ENCODE measurements around the gene GMPR2.

DNA sequence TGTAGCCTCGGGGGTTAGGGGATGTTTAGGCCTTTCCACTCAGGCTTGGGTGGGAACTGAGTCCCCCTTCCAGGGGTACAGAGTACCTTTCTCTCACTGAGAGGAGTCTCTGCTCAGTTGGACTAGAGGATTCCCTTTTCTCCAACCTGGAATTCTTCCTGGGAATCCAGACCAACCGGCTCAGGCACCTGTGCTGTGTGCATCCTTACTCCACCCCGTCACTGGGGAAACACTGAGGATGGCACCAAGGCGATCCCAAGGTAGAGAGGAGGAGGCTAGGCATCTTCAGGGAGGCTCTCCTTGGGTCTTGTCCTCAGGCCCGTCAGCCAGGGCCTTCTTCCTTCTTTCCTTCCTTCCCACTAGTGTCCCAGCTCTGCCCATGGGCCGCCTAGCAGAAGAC, 31.1 kb downstream of the GMPR2 start:
- TF ChIP-seq EP300 (IDR thresholded peaks at IDR 0.05) (no peak), POLR2A (IDR thresholded peaks at IDR 0.05) (no peak), POLR2AphosphoS5 (IDR thresholded peaks at IDR 0.05) (no peak)
- TF ChIP-seq, protein P1, sequence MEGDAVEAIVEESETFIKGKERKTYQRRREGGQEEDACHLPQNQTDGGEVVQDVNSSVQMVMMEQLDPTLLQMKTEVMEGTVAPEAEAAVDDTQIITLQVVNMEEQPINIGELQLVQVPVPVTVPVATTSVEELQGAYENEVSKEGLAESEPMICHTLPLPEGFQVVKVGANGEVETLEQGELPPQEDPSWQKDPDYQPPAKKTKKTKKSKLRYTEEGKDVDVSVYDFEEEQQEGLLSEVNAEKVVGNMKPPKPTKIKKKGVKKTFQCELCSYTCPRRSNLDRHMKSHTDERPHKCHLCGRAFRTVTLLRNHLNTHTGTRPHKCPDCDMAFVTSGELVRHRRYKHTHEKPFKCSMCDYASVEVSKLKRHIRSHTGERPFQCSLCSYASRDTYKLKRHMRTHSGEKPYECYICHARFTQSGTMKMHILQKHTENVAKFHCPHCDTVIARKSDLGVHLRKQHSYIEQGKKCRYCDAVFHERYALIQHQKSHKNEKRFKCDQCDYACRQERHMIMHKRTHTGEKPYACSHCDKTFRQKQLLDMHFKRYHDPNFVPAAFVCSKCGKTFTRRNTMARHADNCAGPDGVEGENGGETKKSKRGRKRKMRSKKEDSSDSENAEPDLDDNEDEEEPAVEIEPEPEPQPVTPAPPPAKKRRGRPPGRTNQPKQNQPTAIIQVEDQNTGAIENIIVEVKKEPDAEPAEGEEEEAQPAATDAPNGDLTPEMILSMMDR (IDR thresholded peaks at IDR 0.05), result no peak

Data from suprapubic skin (tissue), 4 donors.